ENCODE measurements around the gene CYBRD1. TPM values are rescaled to one million over a fixed set of nuclear protein-coding genes. Genes with fewer than 3 reads are reported as not detected.
"Not testable (repeated sequence)": the region's sequence is repeated elsewhere in the genome, so short reads cannot be mapped to it uniquely, and the experiment has no call there.

The CYBRD1 gene
- total and polyA plus RNA-seq, 2 donors (not counting 1 experiment from before 2014, with no cell fraction given) = 0.27 TPM; not detected in 1

DNA sequence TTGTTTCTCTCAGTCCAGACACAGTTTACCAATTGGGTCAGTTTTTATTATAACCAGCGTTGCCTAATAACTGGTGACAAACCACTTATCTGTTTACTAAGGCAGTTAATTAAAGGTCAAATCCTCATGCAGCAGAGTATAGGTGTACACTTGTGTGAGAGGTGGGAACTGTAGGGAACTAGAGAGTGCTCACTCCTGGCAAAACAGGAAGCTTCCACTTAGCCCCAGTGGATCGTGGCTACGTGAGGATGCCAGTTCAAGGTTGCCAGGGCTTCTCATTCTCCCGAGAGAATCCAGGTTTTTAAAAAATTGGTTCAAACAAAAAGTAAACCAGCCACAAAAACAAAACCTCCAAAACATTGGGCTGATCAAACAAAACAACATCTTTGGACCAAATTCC lies 8.1 kb downstream of the CYBRD1 start:
- Mint-ChIP-seq H3K4me1 (no peaks in the 10 kb centered on the region), H3K27ac (no peak overlapping the region), H3K27me3 (peaks cover 21% of the 10 kb centered on the region), H3K4me3 (no peak overlapping the region), H3K9me3 (ENCODE audit: insufficient read depth) (peaks cover 6% of the 10 kb centered on the region)
- intact Hi-C loops (cut with micrococcal nuclease) = no loop called here
- H3K4me3 ChIP-seq (ENCODE audit: control extremely low read depth in 1 of 5, extremely low read depth in 1 of 5, insufficient read depth in 1 of 5, low read depth in 2 of 5, low read length in 4 of 5) = no peak overlapping the region
- H3K9ac ChIP-seq (ENCODE audit: low read length) = no peak overlapping the region
- H3K79me2 ChIP-seq (ENCODE audit: control insufficient read depth, insufficient read depth, low read length) = no peaks in the 10 kb centered on the region
- H3K27ac ChIP-seq (ENCODE audit: low read length in 2 of 2) = no peak overlapping the region
- POLR2A ChIA-PET = no interaction called here
- no peaks in the 10 kb centered on the region for H3K4me1 ChIP-seq (ENCODE audit: control insufficient read depth in 2 of 2, insufficient read depth in 2 of 2, low read length in 2 of 2)
- H3K9me3 ChIP-seq (ENCODE audit: control extremely low read depth in 1 of 3, control insufficient read depth in 2 of 3, insufficient read depth in 1 of 3, low read length in 2 of 3) = peaks cover 0 to 5% (median 0%) of the 10 kb centered on the region in 3 donors
- CTCF ChIA-PET = interaction anchor here (0.6 kb wide), 1 partner anchor 260 kb away, joined by 3 read pairs; no protein-coding TSS in a partner anchor
- no peaks in the 10 kb centered on the region for H3K36me3 ChIP-seq (replicated peaks in 1 of 2; ENCODE audit: control extremely low read depth in 1 of 2, control insufficient read depth in 1 of 2, extremely low read depth in 1 of 2, insufficient read depth in 2 of 2, low read length in 1 of 2)
- DNase-seq (no peak), ATAC-seq (ENCODE audit: low read depth) (no peak)
- no peak for TF ChIP-seq EZH2 (IDR thresholded peaks at IDR 0.05; ENCODE audit: borderline replicate concordance, insufficient read depth, low read depth, low read length, poor library complexity, severe bottlenecking)
- TF ChIP-seq, protein P1, sequence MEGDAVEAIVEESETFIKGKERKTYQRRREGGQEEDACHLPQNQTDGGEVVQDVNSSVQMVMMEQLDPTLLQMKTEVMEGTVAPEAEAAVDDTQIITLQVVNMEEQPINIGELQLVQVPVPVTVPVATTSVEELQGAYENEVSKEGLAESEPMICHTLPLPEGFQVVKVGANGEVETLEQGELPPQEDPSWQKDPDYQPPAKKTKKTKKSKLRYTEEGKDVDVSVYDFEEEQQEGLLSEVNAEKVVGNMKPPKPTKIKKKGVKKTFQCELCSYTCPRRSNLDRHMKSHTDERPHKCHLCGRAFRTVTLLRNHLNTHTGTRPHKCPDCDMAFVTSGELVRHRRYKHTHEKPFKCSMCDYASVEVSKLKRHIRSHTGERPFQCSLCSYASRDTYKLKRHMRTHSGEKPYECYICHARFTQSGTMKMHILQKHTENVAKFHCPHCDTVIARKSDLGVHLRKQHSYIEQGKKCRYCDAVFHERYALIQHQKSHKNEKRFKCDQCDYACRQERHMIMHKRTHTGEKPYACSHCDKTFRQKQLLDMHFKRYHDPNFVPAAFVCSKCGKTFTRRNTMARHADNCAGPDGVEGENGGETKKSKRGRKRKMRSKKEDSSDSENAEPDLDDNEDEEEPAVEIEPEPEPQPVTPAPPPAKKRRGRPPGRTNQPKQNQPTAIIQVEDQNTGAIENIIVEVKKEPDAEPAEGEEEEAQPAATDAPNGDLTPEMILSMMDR (IDR thresholded peaks at IDR 0.05) = no peak
- no CpG with 5 or more reads among the region's 4 CpGs for WGBS (ENCODE audit: insufficient coverage)
- H2AFZ ChIP-seq (ENCODE audit: insufficient read depth, low read depth, low read length, poor library complexity, severe bottlenecking) = no peak overlapping the region
- H3K27me3 ChIP-seq (replicated peaks in 1 of 4; ENCODE audit: control extremely low read depth in 1 of 4, control insufficient read depth in 3 of 4, insufficient read depth in 4 of 4, low read length in 3 of 4) = peaks cover 0 to 4% (median 2%) of the 10 kb centered on the region in 4 experiments
- no peaks in the 10 kb centered on the region for H4K20me1 ChIP-seq (ENCODE audit: control insufficient read depth, insufficient read depth, low read length, poor library complexity, severe bottlenecking)
- no peak overlapping the region for H3K4me2 ChIP-seq (replicated peaks; ENCODE audit: low read depth, low read length, poor library complexity, severe bottlenecking)

DNA sequence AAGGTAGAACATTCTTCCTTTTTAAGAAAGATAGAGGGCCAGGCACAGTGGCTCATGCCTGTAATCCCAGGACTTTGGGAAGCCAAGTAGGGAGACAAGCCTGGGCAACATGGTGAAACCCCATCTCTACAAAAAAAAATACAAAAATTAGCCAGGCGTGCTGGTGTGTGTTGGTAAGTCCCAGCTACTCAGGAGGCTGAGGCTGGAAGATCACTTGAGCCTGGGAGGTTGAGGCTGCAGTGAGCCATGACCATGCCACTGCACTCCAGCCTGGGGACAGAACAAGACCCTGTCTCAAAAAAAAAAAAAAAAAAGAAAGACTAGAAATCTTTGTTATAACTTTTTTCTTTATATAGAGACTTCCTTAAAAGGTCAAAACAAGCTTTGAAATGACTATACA lies 8.6 kb downstream of the CYBRD1 start:
- H3K79me2 ChIP-seq (ENCODE audit: control insufficient read depth, insufficient read depth, low read length); H4K20me1 ChIP-seq (ENCODE audit: control insufficient read depth, insufficient read depth, low read length, poor library complexity, severe bottlenecking); H3K4me1 ChIP-seq (ENCODE audit: control insufficient read depth in 2 of 2, insufficient read depth in 2 of 2, low read length in 2 of 2); H3K4me2 ChIP-seq (replicated peaks; ENCODE audit: low read depth, low read length, poor library complexity, severe bottlenecking); H2AFZ ChIP-seq (ENCODE audit: insufficient read depth, low read depth, low read length, poor library complexity, severe bottlenecking); H3K27ac Mint-ChIP-seq; H3K9me3 ChIP-seq (ENCODE audit: control extremely low read depth in 1 of 3, control insufficient read depth in 2 of 3, insufficient read depth in 1 of 3, low read length in 2 of 3); H3K9me3 Mint-ChIP-seq (ENCODE audit: insufficient read depth); ATAC-seq (ENCODE audit: low read depth); intact Hi-C loops (cut with micrococcal nuclease); H3K27ac ChIP-seq (ENCODE audit: low read length in 2 of 2); H3K9ac ChIP-seq (ENCODE audit: low read length); DNase-seq; H3K4me3 ChIP-seq (ENCODE audit: control extremely low read depth in 1 of 5, extremely low read depth in 1 of 5, insufficient read depth in 1 of 5, low read depth in 2 of 5, low read length in 4 of 5); H3K4me3 Mint-ChIP-seq; H3K36me3 ChIP-seq (replicated peaks in 1 of 2; ENCODE audit: control extremely low read depth in 1 of 2, control insufficient read depth in 1 of 2, extremely low read depth in 1 of 2, insufficient read depth in 2 of 2, low read length in 1 of 2); CTCF ChIA-PET; H3K4me1 Mint-ChIP-seq; H3K27me3 ChIP-seq (replicated peaks in 1 of 4; ENCODE audit: control extremely low read depth in 1 of 4, control insufficient read depth in 3 of 4, insufficient read depth in 4 of 4, low read length in 3 of 4): not testable (repeated sequence)
- POLR2A ChIA-PET = interaction anchor here (0.6 kb wide), 1 partner anchor 448 kb away, joined by 4 read pairs; no protein-coding TSS in a partner anchor
- WGBS (ENCODE audit: insufficient coverage) = no CpG with 5 or more reads among the region's 1 CpG
- peaks cover 19% of the 10 kb centered on the region for H3K27me3 Mint-ChIP-seq
